Measurements from ENCODE around the gene ERI3. TPM values are rescaled to one million over a fixed set of nuclear protein-coding genes. Genes with fewer than 3 reads are reported as not detected.

ERI3 gene
- total RNA-seq, 1 donor from 2014 or later, result 40.6 TPM

GRCh38 chr1:44345187-44345775, 9.8 kb downstream of the ERI3 start:
- Mint-ChIP-seq H3K27me3 (ENCODE audit: low read depth) (no peaks in the 10 kb centered on the region), H3K4me1 (ENCODE audit: low read depth) (no peaks in the 10 kb centered on the region), H3K4me3 (ENCODE audit: low read depth) (no peak overlapping the region), H3K36me3 (ENCODE audit: low read depth) (no peaks in the 10 kb centered on the region), H3K27ac (no peak overlapping the region), H3K9me3 (no peaks in the 10 kb centered on the region)
- intact Hi-C loops (cut with micrococcal nuclease), result no loop called here
- DNase-seq (ENCODE audit: low spot score), result no peak

- Mint-ChIP-seq H3K4me1 (ENCODE audit: low read depth) (no peaks in the 10 kb centered on the region), H3K27me3 (ENCODE audit: low read depth) (no peaks in the 10 kb centered on the region), H3K36me3 (ENCODE audit: low read depth) (peaks cover 20% of the 10 kb centered on the region), H3K27ac (no peak overlapping the region), H3K9me3 (peaks cover 3% of the 10 kb centered on the region), H3K4me3 (ENCODE audit: low read depth) (no peak overlapping the region)
- no peak for DNase-seq (ENCODE audit: low spot score)
- intact Hi-C loops (cut with micrococcal nuclease), result no loop called here
Measured at GRCh38 chr1:44339731-44340130, 15.3 kb downstream of the ERI3 start.

GRCh38 chr1:44338136-44338535, 16.9 kb downstream of the ERI3 start:
- DNase-seq (ENCODE audit: low spot score), result no peak
- Mint-ChIP-seq H3K4me1 (ENCODE audit: low read depth) (no peaks in the 10 kb centered on the region), H3K4me3 (ENCODE audit: low read depth) (no peak overlapping the region), H3K27me3 (ENCODE audit: low read depth) (no peaks in the 10 kb centered on the region), H3K27ac (no peak overlapping the region), H3K9me3 (peaks cover 3% of the 10 kb centered on the region), H3K36me3 (ENCODE audit: low read depth) (peaks cover 20% of the 10 kb centered on the region)
- intact Hi-C loops (cut with micrococcal nuclease), result no loop called here

GRCh38 chr1:44336668-44337067, 18.4 kb downstream of the ERI3 start:
- no peak for DNase-seq (ENCODE audit: low spot score)
- H3K4me1 Mint-ChIP-seq (ENCODE audit: low read depth), result no peaks in the 10 kb centered on the region
- no peak overlapping the region for H3K27ac Mint-ChIP-seq
- no peak overlapping the region for H3K4me3 Mint-ChIP-seq (ENCODE audit: low read depth)
- no peaks in the 10 kb centered on the region for H3K27me3 Mint-ChIP-seq (ENCODE audit: low read depth)
- intact Hi-C loops (cut with micrococcal nuclease), result no loop called here
- peaks cover 3% of the 10 kb centered on the region for H3K9me3 Mint-ChIP-seq
- peaks cover 20% of the 10 kb centered on the region for H3K36me3 Mint-ChIP-seq (ENCODE audit: low read depth)

- no peak for DNase-seq (ENCODE audit: low spot score)
Measured at GRCh38 chr1:44334968-44335367, 20.1 kb downstream of the ERI3 start.

GRCh38 chr1:44333376-44333775, 21.7 kb downstream of the ERI3 start:
- H3K27me3 Mint-ChIP-seq (ENCODE audit: low read depth), result no peaks in the 10 kb centered on the region
- DNase-seq (ENCODE audit: low spot score), result no peak
- no peak overlapping the region for H3K27ac Mint-ChIP-seq
- H3K4me1 Mint-ChIP-seq (ENCODE audit: low read depth), result no peaks in the 10 kb centered on the region
- peaks cover 1% of the 10 kb centered on the region for H3K9me3 Mint-ChIP-seq
- intact Hi-C loops (cut with micrococcal nuclease), result no loop called here
- H3K36me3 Mint-ChIP-seq (ENCODE audit: low read depth), result peaks cover 13% of the 10 kb centered on the region
- no peak overlapping the region for H3K4me3 Mint-ChIP-seq (ENCODE audit: low read depth)

More at GRCh38 chr1:44334968-44335367, 20.1 kb downstream of the ERI3 start:
- H3K27me3 Mint-ChIP-seq (ENCODE audit: low read depth), result no peaks in the 10 kb centered on the region
- H3K9me3 Mint-ChIP-seq, result peaks cover 3% of the 10 kb centered on the region
- intact Hi-C loops (cut with micrococcal nuclease), result no loop called here
- no peak overlapping the region for H3K27ac Mint-ChIP-seq
- no peaks in the 10 kb centered on the region for H3K4me1 Mint-ChIP-seq (ENCODE audit: low read depth)
- no peak overlapping the region for H3K4me3 Mint-ChIP-seq (ENCODE audit: low read depth)
- peaks cover 20% of the 10 kb centered on the region for H3K36me3 Mint-ChIP-seq (ENCODE audit: low read depth)

GRCh38 chr1:44332505-44332904, 22.6 kb downstream of the ERI3 start:
- no peaks in the 10 kb centered on the region for H3K27me3 Mint-ChIP-seq (ENCODE audit: low read depth)
- DNase-seq (ENCODE audit: low spot score), result no peak
- H3K4me1 Mint-ChIP-seq (ENCODE audit: low read depth), result no peaks in the 10 kb centered on the region
- intact Hi-C loops (cut with micrococcal nuclease), result no loop called here
- H3K27ac Mint-ChIP-seq, result no peak overlapping the region
- H3K9me3 Mint-ChIP-seq, result no peaks in the 10 kb centered on the region
- peaks cover 10% of the 10 kb centered on the region for H3K36me3 Mint-ChIP-seq (ENCODE audit: low read depth)
- H3K4me3 Mint-ChIP-seq (ENCODE audit: low read depth), result no peak overlapping the region

GRCh38 chr1:44330935-44331334, 24.1 kb downstream of the ERI3 start:
- intact Hi-C loops (cut with micrococcal nuclease), result no loop called here
- peaks cover 3% of the 10 kb centered on the region for H3K36me3 Mint-ChIP-seq (ENCODE audit: low read depth)

GRCh38 chr1:44328671-44329416, 26.2 kb downstream of the ERI3 start:
- Mint-ChIP-seq H3K36me3 (ENCODE audit: low read depth) (no peaks in the 10 kb centered on the region), H3K27ac (no peak overlapping the region), H3K4me3 (ENCODE audit: low read depth) (no peak overlapping the region), H3K27me3 (ENCODE audit: low read depth) (no peaks in the 10 kb centered on the region), H3K4me1 (ENCODE audit: low read depth) (no peaks in the 10 kb centered on the region), H3K9me3 (no peaks in the 10 kb centered on the region)
- intact Hi-C loops (cut with micrococcal nuclease), result no loop called here
- DNase-seq (ENCODE audit: low spot score), result no peak

More at GRCh38 chr1:44330935-44331334, 24.1 kb downstream of the ERI3 start:
- no peak overlapping the region for H3K27ac Mint-ChIP-seq
- no peaks in the 10 kb centered on the region for H3K9me3 Mint-ChIP-seq
- no peaks in the 10 kb centered on the region for H3K4me1 Mint-ChIP-seq (ENCODE audit: low read depth)
- no peak for DNase-seq (ENCODE audit: low spot score)
- no peaks in the 10 kb centered on the region for H3K27me3 Mint-ChIP-seq (ENCODE audit: low read depth)
- no peak overlapping the region for H3K4me3 Mint-ChIP-seq (ENCODE audit: low read depth)

GRCh38 chr1:44327679-44328491, 27.2 kb downstream of the ERI3 start:
- Mint-ChIP-seq H3K27ac (no peak overlapping the region), H3K4me1 (ENCODE audit: low read depth) (no peaks in the 10 kb centered on the region), H3K9me3 (no peaks in the 10 kb centered on the region), H3K27me3 (ENCODE audit: low read depth) (no peaks in the 10 kb centered on the region), H3K4me3 (ENCODE audit: low read depth) (no peak overlapping the region), H3K36me3 (ENCODE audit: low read depth) (no peaks in the 10 kb centered on the region)
- intact Hi-C loops (cut with micrococcal nuclease), result no loop called here
- DNase-seq (ENCODE audit: low spot score), result no peak

GRCh38 chr1:44326821-44327465, 28.1 kb downstream of the ERI3 start:
- H3K9me3 Mint-ChIP-seq, result no peaks in the 10 kb centered on the region
- DNase-seq (ENCODE audit: low spot score), result no peak
- H3K36me3 Mint-ChIP-seq (ENCODE audit: low read depth), result no peaks in the 10 kb centered on the region
- intact Hi-C loops (cut with micrococcal nuclease), result no loop called here
- H3K27me3 Mint-ChIP-seq (ENCODE audit: low read depth), result no peaks in the 10 kb centered on the region
- H3K4me3 Mint-ChIP-seq (ENCODE audit: low read depth), result no peak overlapping the region
- H3K4me1 Mint-ChIP-seq (ENCODE audit: low read depth), result no peaks in the 10 kb centered on the region
- H3K27ac Mint-ChIP-seq, result no peak overlapping the region

GRCh38 chr1:44326024-44326701, 28.9 kb downstream of the ERI3 start:
- DNase-seq (ENCODE audit: low spot score), result no peak
- intact Hi-C loops (cut with micrococcal nuclease), result no loop called here
- no peaks in the 10 kb centered on the region for H3K9me3 Mint-ChIP-seq
- H3K27me3 Mint-ChIP-seq (ENCODE audit: low read depth), result no peaks in the 10 kb centered on the region
- H3K27ac Mint-ChIP-seq, result no peak overlapping the region
- H3K4me3 Mint-ChIP-seq (ENCODE audit: low read depth), result no peak overlapping the region
- H3K4me1 Mint-ChIP-seq (ENCODE audit: low read depth), result no peaks in the 10 kb centered on the region
- H3K36me3 Mint-ChIP-seq (ENCODE audit: low read depth), result no peaks in the 10 kb centered on the region
